SK-N-SH treated with all-trans-retinoic acid at 6 μM for 48 hours (cell line): Measurements from ENCODE around the gene NEIL1.
"Not testable (repeated sequence)": the region's sequence is repeated elsewhere in the genome, so short reads cannot be mapped to it uniquely, and the experiment has no call there.

Experiments
- ATAC-seq: fragments of 200-7000 bp; cut with Tn5 transposase; 3 replicates; pipeline ENCODE4 v1.9.1; 2020; ENCODE audit warnings: mild to moderate bottlenecking, moderate library complexity
- ARNTL ChIP-seq: fragments of 450-650 bp; formaldehyde crosslinking; IDR thresholded peaks from 2 replicates; pipeline ENCODE4 v1.5.0; 2020; ENCODE audit warnings: low read depth, mild to moderate bottlenecking, moderate library complexity, borderline replicate concordance
- BACH2 ChIP-seq: fragments of 250-450 bp; sonication (Bioruptor Pico); IDR thresholded peaks from 2 replicates; pipeline ENCODE4 v1.9.0; 2021; ENCODE audit warnings: mild to moderate bottlenecking, borderline replicate concordance
- ESRRG ChIP-seq: fragments of 250-450 bp; sonication (Bioruptor Pico); IDR thresholded peaks from 2 replicates; pipeline ENCODE4 v1.6.1; 2021; ENCODE audit warnings: mild to moderate bottlenecking
- GLIS3 ChIP-seq: fragments of 250-450 bp; sonication (Bioruptor Pico); IDR thresholded peaks from 2 replicates; pipeline ENCODE4 v1.5.0; 2020; ENCODE audit warnings: mild to moderate bottlenecking, moderate library complexity
- OSR1 ChIP-seq: fragments of 250-450 bp; sonication (Bioruptor Pico); IDR thresholded peaks from 2 replicates; pipeline ENCODE4 v1.8.0; 2022; ENCODE audit warnings: moderate library complexity, mild to moderate bottlenecking, inconsistent platforms
- PPARA ChIP-seq: fragments of 250-450 bp; sonication (Bioruptor Pico); IDR thresholded peaks from 2 replicates; pipeline ENCODE4 v1.5.0; 2020; ENCODE audit warnings: mild to moderate bottlenecking, borderline replicate concordance
- SNAI2 ChIP-seq: fragments of 250-450 bp; sonication (Bioruptor Pico); IDR thresholded peaks from 2 replicates; pipeline ENCODE4 v1.5.0; 2020; ENCODE audit warnings: mild to moderate bottlenecking, moderate library complexity
- TCF4 ChIP-seq: fragments of 250-450 bp; sonication (Bioruptor Pico); IDR thresholded peaks from 2 replicates; pipeline ENCODE4 v1.8.0; 2021; ENCODE audit warnings: mild to moderate bottlenecking, moderate library complexity, borderline replicate concordance
- TOX ChIP-seq: fragments of 250-450 bp; sonication (Bioruptor Pico); IDR thresholded peaks from 2 replicates; pipeline ENCODE4 v1.8.0; 2021; ENCODE audit warnings: mild to moderate bottlenecking, moderate library complexity, borderline replicate concordance
- ZFP3 ChIP-seq: fragments of 250-450 bp; sonication (Bioruptor Pico); IDR thresholded peaks from 2 replicates; pipeline ENCODE4 v1.5.0; 2020; ENCODE audit warnings: mild to moderate bottlenecking, moderate library complexity
- ZFP30 ChIP-seq: fragments of 450-650 bp; formaldehyde crosslinking; IDR thresholded peaks from 2 replicates; pipeline ENCODE4 v1.5.0; 2022; ENCODE audit warnings: mild to moderate bottlenecking, moderate library complexity
- ZNF565 ChIP-seq: fragments of 450-650 bp; formaldehyde crosslinking; conservative IDR thresholded peaks from 2 replicates; pipeline ENCODE4 v1.5.0; 2020; ENCODE audit warnings: low read depth, mild to moderate bottlenecking, moderate library complexity
- ZNF70 ChIP-seq: fragments of 450-650 bp; formaldehyde crosslinking; IDR thresholded peaks from 2 replicates; pipeline ENCODE4 v1.5.0; 2020; ENCODE audit warnings: mild to moderate bottlenecking, moderate library complexity
- ZNF8 ChIP-seq: fragments of 450-650 bp; formaldehyde crosslinking; IDR thresholded peaks from 2 replicates; pipeline ENCODE4 v1.5.0; 2020; ENCODE audit warnings: mild to moderate bottlenecking, moderate library complexity
- TF ChIP-seq, protein P1 (sequence below): fragments of 250-450 bp; sonication (Bioruptor Pico); IDR thresholded peaks from 2 replicates; pipeline ENCODE4 v1.8.0; 2021; ENCODE audit warnings: low read depth, mild to moderate bottlenecking, moderate library complexity, borderline replicate concordance
- TF ChIP-seq, protein P2 (sequence below): fragments of 250-450 bp; sonication (Bioruptor Pico); IDR thresholded peaks from 2 replicates; pipeline ENCODE4 v1.5.1; 2021; ENCODE audit warnings: mild to moderate bottlenecking, moderate library complexity
- TF ChIP-seq, protein P3 (sequence below): fragments of 250-450 bp; sonication (Bioruptor Pico); IDR thresholded peaks from 2 replicates; pipeline ENCODE4 v1.5.1; 2020; ENCODE audit warnings: low read depth, mild to moderate bottlenecking, moderate library complexity
- TF ChIP-seq, protein P4 (sequence below): fragments of 250-450 bp; sonication (Bioruptor Pico); IDR thresholded peaks from 2 replicates; pipeline ENCODE4 v1.5.0; 2020; ENCODE audit warnings: mild to moderate bottlenecking, moderate library complexity

Gene NEIL1

DNA sequence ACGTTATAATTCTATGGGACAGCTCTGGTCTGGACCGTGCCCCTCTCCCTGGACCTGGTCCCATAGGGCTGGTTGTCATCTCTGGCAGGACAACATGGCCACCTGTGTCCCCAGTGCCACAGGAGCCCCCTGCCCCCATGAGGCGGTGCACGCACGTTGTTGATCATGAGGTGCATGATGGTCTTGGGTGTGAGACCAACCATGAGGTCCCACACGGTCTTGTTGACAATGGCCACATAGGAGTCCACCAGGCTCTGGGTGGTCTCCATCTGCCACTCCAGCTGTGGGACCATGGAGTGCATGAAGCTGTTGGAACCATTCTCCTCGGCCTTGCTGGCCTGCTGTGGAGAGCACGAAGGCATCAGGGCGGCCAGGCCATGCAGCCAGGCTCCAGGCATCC is 44.5 kb upstream of the NEIL1 start (continued):
- TF ChIP-seq, protein P1, sequence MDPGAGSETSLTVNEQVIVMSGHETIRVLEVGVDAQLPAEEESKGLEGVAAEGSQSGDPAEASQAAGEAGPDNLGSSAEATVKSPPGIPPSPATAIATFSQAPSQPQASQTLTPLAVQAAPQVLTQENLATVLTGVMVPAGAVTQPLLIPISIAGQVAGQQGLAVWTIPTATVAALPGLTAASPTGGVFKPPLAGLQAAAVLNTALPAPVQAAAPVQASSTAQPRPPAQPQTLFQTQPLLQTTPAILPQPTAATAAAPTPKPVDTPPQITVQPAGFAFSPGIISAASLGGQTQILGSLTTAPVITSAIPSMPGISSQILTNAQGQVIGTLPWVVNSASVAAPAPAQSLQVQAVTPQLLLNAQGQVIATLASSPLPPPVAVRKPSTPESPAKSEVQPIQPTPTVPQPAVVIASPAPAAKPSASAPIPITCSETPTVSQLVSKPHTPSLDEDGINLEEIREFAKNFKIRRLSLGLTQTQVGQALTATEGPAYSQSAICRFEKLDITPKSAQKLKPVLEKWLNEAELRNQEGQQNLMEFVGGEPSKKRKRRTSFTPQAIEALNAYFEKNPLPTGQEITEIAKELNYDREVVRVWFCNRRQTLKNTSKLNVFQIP (CRISPR knock-in tag) = no peak
- no peak for TF ChIP-seq ESRRG

DNA sequence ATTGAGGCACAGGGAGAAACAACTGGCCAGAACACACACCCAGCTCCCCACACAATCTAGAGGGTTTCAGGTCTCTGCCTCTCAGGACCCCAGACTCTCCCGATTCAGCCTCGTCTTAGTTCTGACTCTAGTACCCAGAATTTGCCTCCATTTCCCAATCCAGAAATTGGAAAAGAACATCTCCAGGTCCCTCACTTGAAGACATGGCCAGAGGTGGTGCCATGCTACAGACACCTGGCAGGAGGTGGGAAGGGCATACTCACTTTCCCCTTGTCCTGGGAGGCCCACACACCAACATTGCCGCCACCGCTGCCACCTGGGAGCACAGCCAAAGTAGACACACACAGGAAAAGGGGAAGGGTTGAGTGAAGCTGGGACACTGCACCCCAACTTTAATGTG is 44.1 kb upstream of the NEIL1 start:
- ATAC-seq = not testable (repeated sequence)

DNA sequence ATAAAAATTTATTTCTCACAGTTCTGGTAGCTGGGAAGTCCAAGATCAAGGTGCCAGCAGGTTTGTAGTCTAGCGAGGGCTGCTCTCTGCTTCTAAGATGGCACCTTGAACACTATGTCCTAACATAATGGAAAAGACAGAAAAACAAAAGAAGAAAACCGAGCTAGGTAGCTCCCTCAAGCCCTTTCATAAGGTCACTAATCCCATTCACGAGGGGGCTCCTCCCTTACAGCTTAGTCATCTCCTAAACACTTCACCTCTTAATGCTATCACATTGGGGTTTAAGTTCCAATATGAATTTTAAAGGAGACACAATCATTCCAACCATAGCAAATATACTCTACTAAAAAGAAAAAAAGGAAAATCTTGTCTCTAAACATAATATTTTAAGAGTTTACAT is 40.7 kb upstream of the NEIL1 start:
- no peak for TF ChIP-seq PPARA (CRISPR knock-in tag)
- TF ChIP-seq OSR1 (CRISPR knock-in tag) = no peak
- TF ChIP-seq ZFP30 (CRISPR knock-in tag) = no peak
- TF ChIP-seq SNAI2 (CRISPR knock-in tag) = no peak
- TF ChIP-seq, protein P2, sequence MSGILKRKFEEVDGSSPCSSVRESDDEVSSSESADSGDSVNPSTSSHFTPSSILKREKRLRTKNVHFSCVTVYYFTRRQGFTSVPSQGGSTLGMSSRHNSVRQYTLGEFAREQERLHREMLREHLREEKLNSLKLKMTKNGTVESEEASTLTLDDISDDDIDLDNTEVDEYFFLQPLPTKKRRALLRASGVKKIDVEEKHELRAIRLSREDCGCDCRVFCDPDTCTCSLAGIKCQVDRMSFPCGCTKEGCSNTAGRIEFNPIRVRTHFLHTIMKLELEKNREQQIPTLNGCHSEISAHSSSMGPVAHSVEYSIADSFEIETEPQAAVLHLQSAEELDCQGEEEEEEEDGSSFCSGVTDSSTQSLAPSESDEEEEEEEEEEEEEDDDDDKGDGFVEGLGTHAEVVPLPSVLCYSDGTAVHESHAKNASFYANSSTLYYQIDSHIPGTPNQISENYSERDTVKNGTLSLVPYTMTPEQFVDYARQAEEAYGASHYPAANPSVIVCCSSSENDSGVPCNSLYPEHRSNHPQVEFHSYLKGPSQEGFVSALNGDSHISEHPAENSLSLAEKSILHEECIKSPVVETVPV = no peak
- TF ChIP-seq, protein P3, sequence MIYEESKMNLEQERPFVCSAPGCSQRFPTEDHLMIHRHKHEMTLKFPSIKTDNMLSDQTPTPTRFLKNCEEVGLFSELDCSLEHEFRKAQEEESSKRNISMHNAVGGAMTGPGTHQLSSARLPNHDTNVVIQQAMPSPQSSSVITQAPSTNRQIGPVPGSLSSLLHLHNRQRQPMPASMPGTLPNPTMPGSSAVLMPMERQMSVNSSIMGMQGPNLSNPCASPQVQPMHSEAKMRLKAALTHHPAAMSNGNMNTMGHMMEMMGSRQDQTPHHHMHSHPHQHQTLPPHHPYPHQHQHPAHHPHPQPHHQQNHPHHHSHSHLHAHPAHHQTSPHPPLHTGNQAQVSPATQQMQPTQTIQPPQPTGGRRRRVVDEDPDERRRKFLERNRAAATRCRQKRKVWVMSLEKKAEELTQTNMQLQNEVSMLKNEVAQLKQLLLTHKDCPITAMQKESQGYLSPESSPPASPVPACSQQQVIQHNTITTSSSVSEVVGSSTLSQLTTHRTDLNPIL (CRISPR knock-in tag) = no peak
- TF ChIP-seq ARNTL (CRISPR knock-in tag) = no peak
- TF ChIP-seq, protein P4, sequence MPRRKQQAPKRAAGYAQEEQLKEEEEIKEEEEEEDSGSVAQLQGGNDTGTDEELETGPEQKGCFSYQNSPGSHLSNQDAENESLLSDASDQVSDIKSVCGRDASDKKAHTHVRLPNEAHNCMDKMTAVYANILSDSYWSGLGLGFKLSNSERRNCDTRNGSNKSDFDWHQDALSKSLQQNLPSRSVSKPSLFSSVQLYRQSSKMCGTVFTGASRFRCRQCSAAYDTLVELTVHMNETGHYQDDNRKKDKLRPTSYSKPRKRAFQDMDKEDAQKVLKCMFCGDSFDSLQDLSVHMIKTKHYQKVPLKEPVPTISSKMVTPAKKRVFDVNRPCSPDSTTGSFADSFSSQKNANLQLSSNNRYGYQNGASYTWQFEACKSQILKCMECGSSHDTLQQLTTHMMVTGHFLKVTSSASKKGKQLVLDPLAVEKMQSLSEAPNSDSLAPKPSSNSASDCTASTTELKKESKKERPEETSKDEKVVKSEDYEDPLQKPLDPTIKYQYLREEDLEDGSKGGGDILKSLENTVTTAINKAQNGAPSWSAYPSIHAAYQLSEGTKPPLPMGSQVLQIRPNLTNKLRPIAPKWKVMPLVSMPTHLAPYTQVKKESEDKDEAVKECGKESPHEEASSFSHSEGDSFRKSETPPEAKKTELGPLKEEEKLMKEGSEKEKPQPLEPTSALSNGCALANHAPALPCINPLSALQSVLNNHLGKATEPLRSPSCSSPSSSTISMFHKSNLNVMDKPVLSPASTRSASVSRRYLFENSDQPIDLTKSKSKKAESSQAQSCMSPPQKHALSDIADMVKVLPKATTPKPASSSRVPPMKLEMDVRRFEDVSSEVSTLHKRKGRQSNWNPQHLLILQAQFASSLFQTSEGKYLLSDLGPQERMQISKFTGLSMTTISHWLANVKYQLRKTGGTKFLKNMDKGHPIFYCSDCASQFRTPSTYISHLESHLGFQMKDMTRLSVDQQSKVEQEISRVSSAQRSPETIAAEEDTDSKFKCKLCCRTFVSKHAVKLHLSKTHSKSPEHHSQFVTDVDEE (CRISPR knock-in tag) = no peak
- no peak for TF ChIP-seq ZNF8 (CRISPR knock-in tag)
- TF ChIP-seq, all 23 proteins: peak for 0
- ATAC-seq = no peak

DNA sequence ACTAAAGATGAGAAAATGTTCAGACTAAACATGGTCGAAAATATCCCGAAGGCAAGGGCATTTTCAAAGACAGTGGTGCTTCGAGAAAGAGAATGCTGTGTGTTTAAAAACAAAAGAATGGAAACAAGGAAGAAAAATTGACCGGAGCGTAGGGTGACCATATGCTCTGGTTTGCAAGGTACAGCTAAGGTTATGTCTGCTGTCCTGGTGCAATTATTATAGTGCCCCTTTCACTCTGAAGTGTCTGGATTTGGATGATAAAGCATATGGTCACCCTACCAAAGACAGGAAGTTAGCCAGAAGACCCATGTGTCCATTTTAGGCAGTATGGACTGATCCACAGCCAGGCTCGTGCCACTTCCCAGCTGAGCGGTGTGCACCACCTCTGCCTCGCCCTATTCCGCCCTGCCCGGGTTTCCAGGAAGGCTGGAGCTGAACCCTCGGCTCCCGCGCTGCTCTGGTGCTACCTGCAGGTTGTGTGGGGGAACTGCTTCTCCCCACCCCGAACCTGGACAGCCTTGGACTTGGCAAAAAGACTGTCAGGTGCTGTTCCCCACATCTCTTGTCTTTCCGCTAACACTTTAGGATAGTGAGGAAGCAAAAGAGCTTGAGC is 39.0 kb upstream of the NEIL1 start:
- no peak for TF ChIP-seq PPARA (CRISPR knock-in tag)
- TF ChIP-seq ZNF70 (CRISPR knock-in tag) = no peak
- no peak for TF ChIP-seq ZNF565 (CRISPR knock-in tag)
- TF ChIP-seq GLIS3 (CRISPR knock-in tag) = no peak
- peak; percentile 76 for ATAC-seq

DNA sequence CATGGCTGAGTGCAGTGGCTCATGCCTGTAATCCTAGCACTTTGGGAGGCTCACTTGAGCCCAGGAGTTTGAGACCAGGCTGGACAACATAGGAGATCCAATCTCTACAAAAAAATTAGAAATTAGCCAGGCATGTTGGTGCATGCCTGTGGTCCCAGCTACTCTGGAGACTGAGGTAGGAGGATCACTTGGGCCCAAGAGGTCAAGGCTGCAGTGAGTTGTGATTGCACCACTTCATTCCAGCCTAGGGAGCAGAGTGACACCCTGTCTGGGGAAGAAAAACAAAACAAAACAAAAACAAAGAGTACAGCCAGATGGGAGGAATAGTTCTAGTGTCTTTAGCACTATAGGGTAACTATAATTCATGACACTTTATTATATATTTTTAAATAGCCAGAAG is 37.1 kb upstream of the NEIL1 start:
- ATAC-seq = no peak

DNA sequence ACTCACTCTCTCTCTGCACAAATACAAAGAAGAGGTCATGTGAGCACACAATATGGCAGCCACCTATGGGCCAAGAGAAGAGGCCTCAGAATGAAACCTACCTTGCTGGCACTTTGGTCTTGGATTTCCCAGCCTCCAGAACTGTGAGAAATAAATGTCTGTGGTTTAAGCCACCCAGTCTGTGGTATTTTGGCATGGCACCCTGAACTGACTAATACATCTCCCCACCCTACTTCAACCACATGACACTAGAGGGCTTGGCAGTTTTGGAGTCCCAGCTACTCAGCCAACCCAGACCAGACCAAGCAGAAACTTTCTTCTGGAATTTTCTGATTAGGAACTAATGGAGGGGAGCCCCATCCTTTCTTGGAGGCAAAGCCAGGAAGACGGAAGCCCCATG is 34.3 kb upstream of the NEIL1 start:
- not testable (repeated sequence) for ATAC-seq

More for the DNA sequence above, 37.1 kb upstream of the NEIL1 start:
- no peak for TF ChIP-seq ZFP3 (CRISPR knock-in tag)
- TF ChIP-seq PPARA (CRISPR knock-in tag) = no peak
- no peak for TF ChIP-seq ESRRG
- TF ChIP-seq, protein P2 = no peak
- TF ChIP-seq BACH2 (CRISPR knock-in tag) = no peak
- TF ChIP-seq, protein P1 (CRISPR knock-in tag) = no peak
- TF ChIP-seq GLIS3 (CRISPR knock-in tag) = no peak
- TF ChIP-seq SNAI2 (CRISPR knock-in tag) = no peak
- TF ChIP-seq ZNF8 (CRISPR knock-in tag) = no peak
- no peak for TF ChIP-seq ARNTL (CRISPR knock-in tag)
- no peak for TF ChIP-seq TOX
- no peak for TF ChIP-seq TCF4 (CRISPR knock-in tag)
- TF ChIP-seq, protein P3 (CRISPR knock-in tag) = no peak
- TF ChIP-seq, all 23 proteins: peak for 0
